GM12873 (cell line): ENCODE data around the gene CPM.

Experiments
- TF ChIP-seq, protein P1 (sequence below): IDR thresholded peaks from 2 replicates; pipeline ENCODE4 v1.5.1; 2012; ENCODE audit warnings: low read depth, mild to moderate bottlenecking, moderate library complexity, low read length, control low read depth; ENCODE audit not compliant: insufficient read depth; ENCODE audit errors: missing control alignments

Gene CPM

DNA sequence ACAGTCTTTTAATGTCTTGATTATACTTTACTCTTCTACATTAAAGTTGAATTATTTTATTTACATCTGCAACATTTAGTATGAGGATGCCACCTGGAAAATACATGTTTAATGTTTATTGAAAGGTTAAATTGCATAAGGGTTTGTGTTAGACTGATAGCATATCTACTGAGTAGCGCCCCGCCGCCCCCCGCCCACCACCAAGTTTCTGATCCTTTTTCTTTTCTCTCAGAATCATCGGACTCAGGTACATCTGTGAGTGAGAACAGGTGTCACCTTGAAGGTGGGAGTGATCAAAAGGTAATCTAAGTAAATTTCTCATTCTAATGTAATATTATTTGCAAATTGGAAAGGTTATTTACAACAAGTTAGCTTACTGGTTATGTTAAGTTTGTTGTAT is 108.8 kb downstream of the CPM start:
- TF ChIP-seq, protein P1, sequence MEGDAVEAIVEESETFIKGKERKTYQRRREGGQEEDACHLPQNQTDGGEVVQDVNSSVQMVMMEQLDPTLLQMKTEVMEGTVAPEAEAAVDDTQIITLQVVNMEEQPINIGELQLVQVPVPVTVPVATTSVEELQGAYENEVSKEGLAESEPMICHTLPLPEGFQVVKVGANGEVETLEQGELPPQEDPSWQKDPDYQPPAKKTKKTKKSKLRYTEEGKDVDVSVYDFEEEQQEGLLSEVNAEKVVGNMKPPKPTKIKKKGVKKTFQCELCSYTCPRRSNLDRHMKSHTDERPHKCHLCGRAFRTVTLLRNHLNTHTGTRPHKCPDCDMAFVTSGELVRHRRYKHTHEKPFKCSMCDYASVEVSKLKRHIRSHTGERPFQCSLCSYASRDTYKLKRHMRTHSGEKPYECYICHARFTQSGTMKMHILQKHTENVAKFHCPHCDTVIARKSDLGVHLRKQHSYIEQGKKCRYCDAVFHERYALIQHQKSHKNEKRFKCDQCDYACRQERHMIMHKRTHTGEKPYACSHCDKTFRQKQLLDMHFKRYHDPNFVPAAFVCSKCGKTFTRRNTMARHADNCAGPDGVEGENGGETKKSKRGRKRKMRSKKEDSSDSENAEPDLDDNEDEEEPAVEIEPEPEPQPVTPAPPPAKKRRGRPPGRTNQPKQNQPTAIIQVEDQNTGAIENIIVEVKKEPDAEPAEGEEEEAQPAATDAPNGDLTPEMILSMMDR: no peak

- TF ChIP-seq, protein P1: no peak
Observed at GRCh38 chr12:68823696-68824095, 109.3 kb downstream of the CPM start.

DNA sequence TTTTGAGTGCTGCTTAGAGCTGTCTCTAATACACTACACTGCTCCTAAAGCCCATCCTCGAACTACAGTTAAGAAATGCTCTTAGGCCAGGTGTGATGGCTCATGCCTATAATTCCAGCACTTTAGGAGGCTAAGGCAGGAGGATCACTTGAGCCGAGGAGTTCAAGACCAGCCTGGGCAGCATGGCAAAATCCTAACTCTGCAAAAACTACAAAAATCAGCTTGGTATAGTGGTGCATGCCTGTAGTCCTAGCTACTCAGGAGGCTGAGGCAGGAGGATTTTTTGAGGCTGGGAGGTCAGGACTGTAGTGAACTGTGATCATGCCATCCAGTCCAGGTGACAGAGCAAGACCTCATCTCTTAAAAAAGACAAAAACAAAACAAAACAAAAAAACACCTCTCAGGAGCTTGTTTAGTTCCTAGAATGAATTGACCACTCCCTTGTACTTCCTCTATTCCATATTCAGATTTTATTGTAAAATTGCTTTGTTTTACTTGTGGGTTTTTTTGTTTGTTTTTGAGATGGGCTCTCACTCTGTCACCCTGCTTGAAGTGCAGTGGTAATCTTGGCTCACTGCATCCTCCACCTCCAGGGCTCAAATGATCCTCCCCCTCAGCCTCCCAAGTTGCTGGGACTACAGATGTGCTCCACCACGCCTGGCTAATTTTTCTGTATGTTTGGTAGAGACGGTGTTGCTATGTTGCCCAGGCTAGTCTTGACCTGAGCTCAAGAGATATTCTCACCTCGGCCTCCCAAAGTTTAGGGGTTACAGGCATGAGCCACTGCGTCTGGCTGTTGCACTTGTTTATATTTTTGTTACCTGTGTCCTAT is 111.4 kb downstream of the CPM start:
- TF ChIP-seq, protein P1: no peak

- TF ChIP-seq, protein P1: no peak
Observed at GRCh38 chr12:68815928-68816800, 116.8 kb downstream of the CPM start.

GRCh38 chr12:68815232-68815927 is 117.6 kb downstream of the CPM start:
- TF ChIP-seq, protein P1: no peak

DNA sequence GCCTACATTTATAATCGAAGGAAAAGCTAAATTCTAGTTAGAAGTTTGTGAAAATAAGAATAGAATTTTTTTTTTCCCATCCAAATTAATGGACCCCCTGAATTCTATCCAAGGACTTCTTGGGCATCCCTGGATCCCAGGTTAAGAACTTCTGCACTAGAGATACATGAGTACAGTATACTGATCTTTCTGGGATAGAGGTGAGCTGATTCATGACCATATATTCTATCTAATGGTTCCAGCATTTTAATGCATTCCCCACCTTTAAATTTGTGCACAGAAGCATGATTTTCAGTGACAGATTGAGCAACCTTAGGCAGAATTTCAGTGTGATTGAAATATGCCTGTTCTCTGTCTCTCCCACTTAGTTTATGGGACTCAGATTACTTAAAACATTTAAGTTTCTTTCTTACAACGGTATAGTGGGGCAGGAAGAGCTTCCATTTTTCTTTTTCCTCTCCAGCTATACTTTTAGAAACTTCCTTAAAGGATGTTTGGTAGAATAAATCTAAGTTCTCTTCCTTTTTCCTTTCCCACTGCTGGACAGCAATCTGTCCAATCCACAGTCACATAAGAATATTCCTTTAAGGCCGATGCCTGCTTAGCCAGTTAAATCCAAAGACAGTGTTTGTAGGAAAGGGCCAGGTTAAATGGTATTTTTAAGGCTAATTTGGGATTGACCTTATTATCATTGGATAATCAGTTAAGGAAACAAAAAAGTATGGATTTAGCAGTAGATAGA is 118.3 kb downstream of the CPM start:
- TF ChIP-seq, protein P1: no peak
